Osteocyte (in vitro differentiated cells): ENCODE data around the gene STIM2. TPM values are rescaled to one million over a fixed set of nuclear protein-coding genes. Genes with fewer than 3 reads are reported as not detected.

Source experiments
- DNase-seq: peaks from one replicate; pipeline ENCODE4 v3.0.0; 2021; ENCODE audit warnings: mixed read lengths; ENCODE audit not compliant: unreplicated experiment; ENCODE audit errors: extremely low spot score
- H3K27ac Mint-ChIP-seq: one replicate; pipeline ENCODE4 v1.8.0; 2021; ENCODE audit warnings: mild to moderate bottlenecking, mixed read lengths; ENCODE audit not compliant: unreplicated experiment
- H3K27me3 Mint-ChIP-seq: one replicate; pipeline ENCODE4 v1.8.0; 2021; ENCODE audit warnings: mixed read lengths; ENCODE audit not compliant: unreplicated experiment
- H3K36me3 Mint-ChIP-seq: one replicate; pipeline ENCODE4 v1.8.0; 2021; ENCODE audit warnings: mixed read lengths; ENCODE audit not compliant: unreplicated experiment
- H3K4me1 Mint-ChIP-seq: one replicate; pipeline ENCODE4 v1.8.0; 2021; ENCODE audit warnings: mixed read lengths; ENCODE audit not compliant: unreplicated experiment
- H3K4me3 Mint-ChIP-seq: one replicate; pipeline ENCODE4 v1.8.0; 2021; ENCODE audit warnings: mild to moderate bottlenecking, moderate library complexity, mixed read lengths; ENCODE audit not compliant: unreplicated experiment
- H3K9me3 Mint-ChIP-seq: one replicate; pipeline ENCODE4 v1.8.0; 2021; ENCODE audit warnings: mixed read lengths; ENCODE audit not compliant: unreplicated experiment
- total RNA-seq: library from RNA; stranded (reverse); gene quantifications from 2 replicates; pipeline ENCODE4 v1.2.1, GENCODE V29; 2021
- TF ChIP-seq, protein P1 (sequence below): fragments of 200-600 bp; sonication (generic); IDR thresholded peaks from 2 replicates; pipeline ENCODE4 v1.5.0; 2021; ENCODE audit warnings: antibody characterized with exemption, mild to moderate bottlenecking, moderate library complexity

Gene STIM2
- total RNA-seq, 1 donor from 2014 or later, result 14.1 TPM

- Mint-ChIP-seq H3K27ac (no peak overlapping the region), H3K36me3 (peaks cover 3% of the 10 kb centered on the region), H3K4me1 (peaks cover 3% of the 10 kb centered on the region), H3K27me3 (no peaks in the 10 kb centered on the region), H3K9me3 (peaks cover 4% of the 10 kb centered on the region), H3K4me3 (no peak overlapping the region)
- peak; percentile 38 for DNase-seq
- TF ChIP-seq, protein P1, sequence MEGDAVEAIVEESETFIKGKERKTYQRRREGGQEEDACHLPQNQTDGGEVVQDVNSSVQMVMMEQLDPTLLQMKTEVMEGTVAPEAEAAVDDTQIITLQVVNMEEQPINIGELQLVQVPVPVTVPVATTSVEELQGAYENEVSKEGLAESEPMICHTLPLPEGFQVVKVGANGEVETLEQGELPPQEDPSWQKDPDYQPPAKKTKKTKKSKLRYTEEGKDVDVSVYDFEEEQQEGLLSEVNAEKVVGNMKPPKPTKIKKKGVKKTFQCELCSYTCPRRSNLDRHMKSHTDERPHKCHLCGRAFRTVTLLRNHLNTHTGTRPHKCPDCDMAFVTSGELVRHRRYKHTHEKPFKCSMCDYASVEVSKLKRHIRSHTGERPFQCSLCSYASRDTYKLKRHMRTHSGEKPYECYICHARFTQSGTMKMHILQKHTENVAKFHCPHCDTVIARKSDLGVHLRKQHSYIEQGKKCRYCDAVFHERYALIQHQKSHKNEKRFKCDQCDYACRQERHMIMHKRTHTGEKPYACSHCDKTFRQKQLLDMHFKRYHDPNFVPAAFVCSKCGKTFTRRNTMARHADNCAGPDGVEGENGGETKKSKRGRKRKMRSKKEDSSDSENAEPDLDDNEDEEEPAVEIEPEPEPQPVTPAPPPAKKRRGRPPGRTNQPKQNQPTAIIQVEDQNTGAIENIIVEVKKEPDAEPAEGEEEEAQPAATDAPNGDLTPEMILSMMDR, result no peak
These were observed 44.9 kb upstream of the STIM2 start for GRCh38 chr4:26815706-26816105.

DNA sequence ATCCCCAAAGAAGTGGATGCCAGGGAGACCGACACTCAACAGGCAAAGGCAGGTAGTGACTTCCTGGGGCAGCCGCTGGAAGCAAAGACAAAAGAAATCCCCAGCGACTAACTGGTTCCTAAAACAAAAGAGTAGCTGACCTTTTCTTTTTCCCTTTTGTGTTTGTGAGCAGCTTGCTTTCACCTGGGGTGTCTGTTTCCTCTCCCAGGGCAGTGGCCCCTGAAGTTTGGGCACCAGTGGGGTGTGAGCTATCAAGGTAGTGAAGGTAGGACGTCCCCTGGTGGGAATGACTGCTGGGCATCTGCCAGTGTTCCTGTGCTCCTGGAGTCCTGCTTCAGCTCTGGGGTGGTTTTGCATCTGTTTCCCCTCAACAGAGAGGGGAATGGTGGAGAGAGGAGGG, 41.6 kb upstream of the STIM2 start:
- TF ChIP-seq, protein P1, result no peak
- H3K27ac Mint-ChIP-seq, result no peak overlapping the region
- H3K36me3 Mint-ChIP-seq, result peaks cover 3% of the 10 kb centered on the region
- DNase-seq, result no peak
- no peak overlapping the region for H3K4me3 Mint-ChIP-seq
- peaks cover 3% of the 10 kb centered on the region for H3K4me1 Mint-ChIP-seq
- peaks cover 4% of the 10 kb centered on the region for H3K9me3 Mint-ChIP-seq
- H3K27me3 Mint-ChIP-seq, result no peaks in the 10 kb centered on the region

DNA sequence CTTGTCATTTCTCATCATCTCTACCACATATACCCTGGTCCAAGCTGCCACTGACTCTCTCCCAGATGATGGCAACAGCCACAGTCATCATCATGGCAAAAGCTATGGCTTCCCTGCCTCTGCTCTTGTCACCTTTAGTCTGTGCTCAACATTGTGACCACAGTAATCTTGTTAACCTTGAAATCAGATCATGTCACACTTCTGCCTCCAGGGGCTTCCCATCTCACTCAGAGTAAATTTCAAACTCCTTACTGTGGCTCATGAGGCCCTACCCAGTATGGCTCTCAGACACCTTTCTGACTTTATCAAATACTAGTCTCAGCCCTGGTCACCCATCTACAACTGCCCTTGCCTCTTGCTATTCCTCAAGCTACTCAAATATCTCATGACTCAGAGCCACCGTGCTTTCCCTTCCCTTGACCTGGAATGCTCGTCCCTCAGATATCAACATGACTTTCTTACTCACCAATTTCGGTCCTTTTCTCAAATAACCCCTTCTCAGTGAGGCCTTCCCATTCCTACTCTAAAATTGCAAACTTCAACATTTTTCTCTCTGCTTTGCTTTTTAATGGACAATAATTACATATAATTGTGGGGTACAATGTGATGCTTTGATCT, 41.1 kb upstream of the STIM2 start:
- no peak overlapping the region for H3K27ac Mint-ChIP-seq
- H3K4me3 Mint-ChIP-seq, result no peak overlapping the region
- peaks cover 4% of the 10 kb centered on the region for H3K9me3 Mint-ChIP-seq
- peaks cover 3% of the 10 kb centered on the region for H3K36me3 Mint-ChIP-seq
- DNase-seq, result no peak
- peaks cover 3% of the 10 kb centered on the region for H3K4me1 Mint-ChIP-seq
- TF ChIP-seq, protein P1, result no peak
- H3K27me3 Mint-ChIP-seq, result no peaks in the 10 kb centered on the region

DNA sequence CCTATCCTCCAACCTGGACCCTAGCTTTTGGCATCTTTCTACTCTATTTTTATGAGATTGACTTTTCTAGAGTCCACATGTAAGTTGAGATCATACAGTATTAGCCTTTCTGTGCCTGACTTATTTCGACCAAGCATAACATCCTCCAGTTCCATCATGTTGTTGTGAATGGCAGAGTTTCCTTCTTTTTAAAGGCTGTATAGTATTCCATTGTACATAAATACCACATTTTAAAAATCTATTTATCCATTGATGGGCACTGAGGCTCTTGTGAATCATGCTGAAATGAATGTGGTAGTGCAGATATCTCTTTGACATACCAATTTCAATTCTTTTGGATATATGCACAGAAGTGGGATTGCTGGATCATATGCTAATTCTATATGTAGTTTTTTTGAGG, 40.3 kb upstream of the STIM2 start:
- Mint-ChIP-seq H3K36me3 (peaks cover 3% of the 10 kb centered on the region), H3K4me3 (no peak overlapping the region), H3K27me3 (no peaks in the 10 kb centered on the region), H3K4me1 (no peaks in the 10 kb centered on the region), H3K27ac (no peak overlapping the region), H3K9me3 (peaks cover 4% of the 10 kb centered on the region)
- DNase-seq, result no peak
- TF ChIP-seq, protein P1, result no peak

- no peaks in the 10 kb centered on the region for H3K4me1 Mint-ChIP-seq
- H3K9me3 Mint-ChIP-seq, result peaks cover 4% of the 10 kb centered on the region
- no peaks in the 10 kb centered on the region for H3K27me3 Mint-ChIP-seq
- H3K27ac Mint-ChIP-seq, result no peak overlapping the region
- peaks cover 3% of the 10 kb centered on the region for H3K36me3 Mint-ChIP-seq
- DNase-seq, result no peak
- TF ChIP-seq, protein P1, result no peak
- H3K4me3 Mint-ChIP-seq, result no peak overlapping the region
These were observed 39.6 kb upstream of the STIM2 start for GRCh38 chr4:26821031-26821430.
